Ovary (tissue), 9 donors: ENCODE results near the gene SRGAP3. TPM values are rescaled to one million over a fixed set of nuclear protein-coding genes. Genes with fewer than 3 reads are reported as not detected.
A peak's percentile ranks its signal among the peaks of the same experiment; 100 is the strongest.

ENCODE experiments used
- DNase-seq, 5 donors: peaks; one replicate each; pipeline ENCODE4 v3.0.0-alpha.2; 2019 to 2020
- H3K27ac ChIP-seq, 2 donors: fragments of 200-600 bp; one replicate each; pipeline versions ENCODE4 v1.5.1 to v1.8.0; 2019 to 2022
- H3K27me3 ChIP-seq: fragments of 200-600 bp; one replicate; pipeline ENCODE4 v1.8.0; 2022
- H3K36me3 ChIP-seq: fragments of 200-600 bp; sonication (generic); one replicate; pipeline ENCODE4 v1.5.1; 2019
- H3K4me1 ChIP-seq: one replicate; pipeline ENCODE4 v1.8.1; 2013; ENCODE audit warnings: mild to moderate bottlenecking, moderate library complexity; ENCODE audit not compliant: insufficient read depth
- H3K4me3 ChIP-seq: fragments of 200-600 bp; sonication (generic); one replicate; pipeline ENCODE4 v1.5.1; 2017
- H3K9me3 ChIP-seq, 2 donors: fragments of 200-600 bp in 1 of 2; sonication (generic) in 1 of 2; one replicate each; pipeline versions ENCODE4 v1.5.1 to v1.8.1; 2013 to 2019; ENCODE audit warnings: mild to moderate bottlenecking in 1 of 2, moderate library complexity in 1 of 2
- CTCF ChIP-seq, 3 donors: fragments of 450-650 bp in 2 of 3; fragments of 200-600 bp in 1 of 3; IDR thresholded peaks; one replicate each; pipeline versions ENCODE4 v1.5.1 to v1.8.0; 2016 to 2022; ENCODE audit warnings: antibody characterized with exemption in 3 of 3, mild to moderate bottlenecking in 1 of 3
- EP300 ChIP-seq: sonication (generic); formaldehyde crosslinking; IDR thresholded peaks from one replicate; pipeline ENCODE4 v1.6.1; 2017; ENCODE audit warnings: antibody characterized with exemption
- POLR2A ChIP-seq: fragments of 450-650 bp; IDR thresholded peaks from one replicate; pipeline ENCODE4 v1.6.1; 2017; ENCODE audit warnings: antibody characterized with exemption, mild to moderate bottlenecking, moderate library complexity
- WGBS, 3 donors: extraction: QIAGEN DNeasy Blood & Tissue Kit in 1 of 3; methylation state at CpG; one replicate each; pipeline versions ENCODE4 v1.1.5 to v1.1.7; 2013 to 2017; 5-methylcytosine and 5-hydroxymethylcytosine counted together
- intact Hi-C, 4 donors: fragments of 100-400 bp; cut with DNase I; formaldehyde crosslinking; loops; one replicate each; pipeline versions ENCODE4 v1.11.0 to v1.15.1; 2022 to 2023
- polyA plus RNA-seq, 2 donors: library from polyadenylated mRNA; stranded (reverse); fragments of 200-250 nt in 1 of 2; fragments of 350-450 nt in 1 of 2; fragmentation: Illumina TruSeq in 1 of 2; extraction: RNeasy Lipid Tissue Mini Kit (QIAGEN cat#74804) in 1 of 2; gene quantifications; one replicate each; pipeline ENCODE4 v1.2.3, GENCODE V29; 2013 to 2014
- total RNA-seq, 7 donors: library from RNA; depleted of rRNA in 2 of 7; stranded (reverse); fragments of >200 nt in 2 of 7; fragmentation: NEBNext Ultra II Directional in 3 of 7; extraction: Animal tissue kit (Norgen Biotek cat#: 25700) in 3 of 7; gene quantifications; one replicate each; pipeline versions ENCODE4 v1.1.0 to v1.2.4, GENCODE V29; 2016 to 2023
- donor health status: DM: no; HTN: no; CAD: no; lungs with moderate emphysema.
- donor health status: DM: no; HTN: no; CAD: no.
- donor health status: Bipolar disorder and iron deficiency.
- donor health status: DM: yes; HTN: yes; CAD: no.
- donor health status: DM: no; HTN: no; CAD: no.
- donor health status: DM: yes; HTN: yes; CAD: no.

SRGAP3 gene
- total and polyA plus RNA-seq, 9 donors = 2.1 to 36.8 (median 13.1) TPM

- no peak for DNase-seq
- intact Hi-C loops = no loop called here
- H3K27me3 ChIP-seq = no peaks in the 10 kb centered on the region
- H3K4me1 ChIP-seq = peaks cover 7% of the 10 kb centered on the region
- 4 to 17% (median 5%) methylated on average over 8 of the region's 8 CpGs for WGBS, 3 donors
- TF ChIP-seq EP300 (no peak), POLR2A (no peak), CTCF (IDR thresholded peaks at IDR 0.05) (no peak)
- no peaks in the 10 kb centered on the region for H3K9me3 ChIP-seq
- H3K36me3 ChIP-seq = no peaks in the 10 kb centered on the region
- H3K4me3 ChIP-seq = no peak overlapping the region
- H3K27ac ChIP-seq = no peak overlapping the region
Measured at GRCh38 chr3:9130345-9131305, 118.8 kb downstream of the SRGAP3 start.

- intact Hi-C loops = no loop called here
- Histone ChIP-seq H3K36me3 (no peaks in the 10 kb centered on the region), H3K9me3 (no peaks in the 10 kb centered on the region), H3K27me3 (no peaks in the 10 kb centered on the region), H3K4me3 (no peak overlapping the region), H3K4me1 (peaks cover 7% of the 10 kb centered on the region), H3K27ac (no peak overlapping the region)
- TF ChIP-seq CTCF (IDR thresholded peaks at IDR 0.05) = no peak
- TF ChIP-seq EP300 = no peak
- TF ChIP-seq POLR2A = no peak
- 16 to 35% (median 25%) methylated on average over 2 of the region's 2 CpGs for WGBS, 3 donors
- peak in 1 of 5 donors; percentile 54 for DNase-seq
Measured at GRCh38 chr3:9129365-9129764, 120.1 kb downstream of the SRGAP3 start.

- intact Hi-C loops = no loop called here
Measured at GRCh38 chr3:9125278-9125951, 124.0 kb downstream of the SRGAP3 start.

More at GRCh38 chr3:9125278-9125951, 124.0 kb downstream of the SRGAP3 start:
- no peak for DNase-seq
- H3K27me3 ChIP-seq = no peaks in the 10 kb centered on the region
- H3K36me3 ChIP-seq = no peaks in the 10 kb centered on the region
- H3K27ac ChIP-seq = no peak overlapping the region
- peaks cover 1% of the 10 kb centered on the region for H3K4me1 ChIP-seq
- H3K4me3 ChIP-seq = no peak overlapping the region
- TF ChIP-seq CTCF (IDR thresholded peaks at IDR 0.05) = no peak
- no peak for TF ChIP-seq EP300
- TF ChIP-seq POLR2A = no peak
- 58 to 72% (median 63%) methylated on average over 7 of the region's 7 CpGs for WGBS, 3 donors
- H3K9me3 ChIP-seq = no peaks in the 10 kb centered on the region
